Measurements from ENCODE around the gene NALCN.
"Not testable (repeated sequence)": the region's sequence is repeated elsewhere in the genome, so short reads cannot be mapped to it uniquely, and the experiment has no call there.

The NALCN gene

DNA sequence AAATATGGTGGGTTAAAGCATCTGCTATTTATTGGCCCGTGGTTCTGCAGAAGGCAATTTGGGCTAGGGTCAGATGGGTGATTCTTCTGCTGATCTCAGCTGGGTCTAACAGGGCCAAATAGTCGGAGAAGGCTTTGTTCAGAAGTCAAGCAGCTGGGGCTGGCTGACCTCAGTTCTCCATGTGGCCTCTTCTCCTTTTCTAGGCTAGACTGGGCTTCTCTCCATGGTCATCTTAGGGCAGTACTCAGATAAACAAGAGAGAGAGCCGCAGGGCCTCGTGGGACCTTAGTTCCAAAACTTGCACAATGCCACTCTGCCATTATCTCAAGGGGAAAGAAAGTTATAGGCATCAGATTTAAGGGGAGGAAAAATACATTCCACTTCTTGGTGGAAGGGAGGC is 89.6 kb downstream of the NALCN start:
- ChIA-PET CTCF (no interaction called here), POLR2A (no interaction called here)
- DNase-seq (ENCODE audit: extremely low spot score), result no peak
- no peak for TF ChIP-seq CTBP1 (IDR thresholded peaks at IDR 0.05; ENCODE audit: borderline replicate concordance)
- TF ChIP-seq HDGF (IDR thresholded peaks at IDR 0.05; ENCODE audit: borderline replicate concordance), result no peak
- TF ChIP-seq FOXA1 (IDR thresholded peaks at IDR 0.05), result no peak
- TF ChIP-seq FOXM1 (IDR thresholded peaks at IDR 0.05; ENCODE audit: borderline replicate concordance), result no peak
- no peak for TF ChIP-seq BHLHE40 (IDR thresholded peaks at IDR 0.05; ENCODE audit: borderline replicate concordance)
- TF ChIP-seq ELF4 (IDR thresholded peaks at IDR 0.05), result no peak
- TF ChIP-seq L3MBTL2 (conservative IDR thresholded peaks at IDR 0.05), result no peak
- no peak for TF ChIP-seq NFRKB (IDR thresholded peaks at IDR 0.05)
- TF ChIP-seq SUZ12 (IDR thresholded peaks at IDR 0.05), result no peak
- TF ChIP-seq FOXK2 (IDR thresholded peaks at IDR 0.05), result no peak
- no peak for TF ChIP-seq LEF1 (IDR thresholded peaks at IDR 0.05; ENCODE audit: borderline replicate concordance)
- no peak for TF ChIP-seq TARDBP (IDR thresholded peaks at IDR 0.05)
- no peak for TF ChIP-seq SP1 (IDR thresholded peaks at IDR 0.05)
- no peak for TF ChIP-seq ZNF384 (IDR thresholded peaks at IDR 0.05)
- TF ChIP-seq ARNT (IDR thresholded peaks at IDR 0.05), result no peak
- TF ChIP-seq, protein P1, sequence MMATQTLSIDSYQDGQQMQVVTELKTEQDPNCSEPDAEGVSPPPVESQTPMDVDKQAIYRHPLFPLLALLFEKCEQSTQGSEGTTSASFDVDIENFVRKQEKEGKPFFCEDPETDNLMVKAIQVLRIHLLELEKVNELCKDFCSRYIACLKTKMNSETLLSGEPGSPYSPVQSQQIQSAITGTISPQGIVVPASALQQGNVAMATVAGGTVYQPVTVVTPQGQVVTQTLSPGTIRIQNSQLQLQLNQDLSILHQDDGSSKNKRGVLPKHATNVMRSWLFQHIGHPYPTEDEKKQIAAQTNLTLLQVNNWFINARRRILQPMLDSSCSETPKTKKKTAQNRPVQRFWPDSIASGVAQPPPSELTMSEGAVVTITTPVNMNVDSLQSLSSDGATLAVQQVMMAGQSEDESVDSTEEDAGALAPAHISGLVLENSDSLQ (IDR thresholded peaks at IDR 0.05), result no peak

DNA sequence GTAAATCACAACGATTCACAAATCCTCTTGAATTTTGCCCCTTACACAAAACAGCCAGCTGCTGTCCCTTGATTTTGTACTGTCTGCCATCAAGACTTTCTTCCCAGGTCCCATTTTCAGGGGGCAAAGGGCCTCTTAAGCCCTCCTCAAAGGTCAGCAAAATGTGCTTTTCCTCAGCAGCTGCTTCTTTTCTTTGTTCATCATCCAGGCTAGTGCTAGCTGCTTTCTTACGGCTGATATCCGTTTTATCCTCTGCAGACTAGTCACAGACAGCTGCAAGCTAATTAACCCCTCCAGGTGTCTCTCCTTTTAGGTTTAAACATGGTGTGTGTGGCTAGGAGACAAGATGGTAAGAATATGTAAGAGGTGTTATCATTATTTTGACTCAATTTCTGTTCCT is 90.9 kb downstream of the NALCN start:
- ChIA-PET CTCF (no interaction called here), POLR2A (no interaction called here)
- TF ChIP-seq SP1 (IDR thresholded peaks at IDR 0.05) (no peak), SUZ12 (IDR thresholded peaks at IDR 0.05) (no peak), NFRKB (IDR thresholded peaks at IDR 0.05) (no peak), ELF4 (IDR thresholded peaks at IDR 0.05) (no peak)
- no peak for DNase-seq (ENCODE audit: extremely low spot score)

DNA sequence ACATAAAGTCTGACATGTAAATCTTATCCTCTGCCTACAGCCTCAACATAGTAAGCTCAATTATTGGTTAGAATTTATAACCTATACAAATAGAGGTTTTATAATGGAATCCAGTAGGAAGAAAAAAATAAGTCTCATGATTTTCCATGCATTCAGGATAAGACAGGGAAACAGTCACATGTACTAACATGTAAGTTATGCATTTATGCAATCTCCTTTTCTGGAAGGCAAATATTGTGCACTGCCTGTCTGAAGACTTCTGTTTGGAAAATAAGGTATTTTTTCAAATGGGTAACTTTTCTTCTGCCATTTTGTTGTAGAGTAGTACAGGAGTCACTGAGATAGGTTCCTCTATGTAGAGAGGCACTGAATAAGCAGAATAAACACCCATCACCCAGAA is 92.7 kb downstream of the NALCN start:
- ChIA-PET POLR2A (no interaction called here), CTCF (no interaction called here)
- TF ChIP-seq BHLHE40 (IDR thresholded peaks at IDR 0.05; ENCODE audit: borderline replicate concordance), result no peak
- TF ChIP-seq TARDBP (IDR thresholded peaks at IDR 0.05), result no peak
- no peak for TF ChIP-seq ZNF384 (IDR thresholded peaks at IDR 0.05)
- no peak for TF ChIP-seq SP1 (IDR thresholded peaks at IDR 0.05)
- TF ChIP-seq L3MBTL2 (conservative IDR thresholded peaks at IDR 0.05), result no peak
- no peak for TF ChIP-seq HDGF (IDR thresholded peaks at IDR 0.05; ENCODE audit: borderline replicate concordance)
- no peak for TF ChIP-seq SUZ12 (IDR thresholded peaks at IDR 0.05)
- TF ChIP-seq FOXM1 (IDR thresholded peaks at IDR 0.05; ENCODE audit: borderline replicate concordance), result no peak
- no peak for TF ChIP-seq CTBP1 (IDR thresholded peaks at IDR 0.05; ENCODE audit: borderline replicate concordance)
- TF ChIP-seq FOXK2 (IDR thresholded peaks at IDR 0.05), result no peak
- no peak for TF ChIP-seq NFRKB (IDR thresholded peaks at IDR 0.05)
- TF ChIP-seq, protein P1 (IDR thresholded peaks at IDR 0.05), result no peak
- TF ChIP-seq FOXA1 (IDR thresholded peaks at IDR 0.05), result no peak
- no peak for TF ChIP-seq ARNT (IDR thresholded peaks at IDR 0.05)
- TF ChIP-seq ELF4 (IDR thresholded peaks at IDR 0.05), result no peak

DNA sequence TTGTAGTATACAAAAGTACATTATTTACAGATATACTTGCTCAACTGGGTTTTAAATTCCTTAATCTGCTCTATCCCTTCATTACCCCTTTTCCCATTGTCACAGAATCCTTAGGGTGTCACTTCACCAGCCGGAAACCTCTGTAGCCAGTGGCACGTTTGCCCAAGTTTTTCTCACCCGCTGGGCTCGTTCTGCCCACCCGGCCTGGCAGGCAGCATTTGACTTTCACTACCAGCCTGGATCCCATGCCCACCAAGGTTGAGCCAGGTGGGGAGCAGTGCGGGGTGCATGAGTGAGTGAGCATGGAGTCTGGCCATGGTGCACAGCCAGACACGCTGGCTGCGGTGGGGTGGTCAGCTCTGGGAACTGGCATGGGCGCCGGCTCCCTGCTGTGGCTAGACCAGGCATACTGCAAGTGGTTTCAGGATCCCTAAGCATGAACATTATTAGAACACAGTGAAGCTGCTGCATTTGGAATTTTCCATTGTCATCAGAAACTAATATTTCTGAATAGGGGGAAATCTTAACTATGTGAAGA is 98.3 kb downstream of the NALCN start:
- ChIA-PET CTCF (no interaction called here), POLR2A (no interaction called here)
- TF ChIP-seq FOXM1 (IDR thresholded peaks at IDR 0.05; ENCODE audit: borderline replicate concordance) (no peak), TARDBP (IDR thresholded peaks at IDR 0.05) (no peak)
- DNase-seq (ENCODE audit: extremely low spot score), result no peak

More for the DNA sequence above, 92.7 kb downstream of the NALCN start:
- no peak for DNase-seq (ENCODE audit: extremely low spot score)

DNA sequence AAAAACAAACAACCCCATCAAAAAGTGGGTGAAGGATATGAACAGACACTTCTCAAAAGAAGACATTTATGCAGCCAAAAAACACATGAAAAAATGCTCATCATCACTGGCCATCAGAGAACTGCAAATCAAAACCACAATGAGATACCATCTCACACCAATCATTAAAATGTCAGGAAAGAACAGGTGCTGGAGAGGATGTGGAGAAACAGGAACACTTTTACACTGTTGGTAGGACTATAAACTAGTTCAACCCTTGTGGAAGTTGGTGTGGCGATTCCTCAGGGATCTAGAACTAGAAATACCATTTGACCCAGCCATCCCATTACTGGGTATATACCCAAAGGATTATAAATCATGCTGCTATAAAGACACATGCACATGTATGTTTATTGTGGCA is 102.8 kb downstream of the NALCN start:
- POLR2A ChIA-PET; DNase-seq (ENCODE audit: extremely low spot score); CTCF ChIA-PET: not testable (repeated sequence)

DNA sequence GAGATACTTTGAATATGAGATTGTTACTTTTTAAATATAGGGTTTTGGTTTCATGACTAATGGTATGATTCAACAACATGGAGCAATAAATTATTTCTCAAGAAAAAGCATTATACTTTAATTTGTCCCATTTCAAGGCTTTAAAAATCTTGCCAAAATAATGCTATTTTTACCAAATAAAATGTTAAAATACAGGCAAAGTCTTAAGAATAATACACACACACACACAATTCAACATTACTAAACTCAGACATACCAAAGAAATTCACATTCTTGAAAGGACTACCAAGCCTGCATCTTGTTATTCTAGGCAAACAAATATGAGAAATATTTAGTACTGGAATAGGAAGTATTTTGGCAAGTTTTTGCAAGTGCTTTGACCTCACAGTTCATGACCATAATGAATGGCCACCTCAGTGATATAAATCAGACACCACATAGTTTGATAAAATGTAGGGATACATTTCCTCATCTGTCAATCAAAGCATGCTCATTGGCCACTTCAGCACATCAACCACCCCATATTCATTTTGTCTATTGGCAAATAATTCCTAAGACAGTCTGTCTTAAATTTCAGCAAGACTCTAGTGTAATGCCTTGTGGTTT is 107.2 kb downstream of the NALCN start:
- CTCF ChIA-PET, result no interaction called here
- POLR2A ChIA-PET, result no interaction called here
- TF ChIP-seq SUZ12 (IDR thresholded peaks at IDR 0.05), result no peak
- no peak for TF ChIP-seq TARDBP (IDR thresholded peaks at IDR 0.05)
- no peak for TF ChIP-seq ZNF384 (IDR thresholded peaks at IDR 0.05)
- TF ChIP-seq NFRKB (IDR thresholded peaks at IDR 0.05), result no peak
- no peak for TF ChIP-seq HDGF (IDR thresholded peaks at IDR 0.05; ENCODE audit: borderline replicate concordance)
- TF ChIP-seq ELF4 (IDR thresholded peaks at IDR 0.05), result no peak
- TF ChIP-seq FOXA1 (IDR thresholded peaks at IDR 0.05), result no peak
- TF ChIP-seq L3MBTL2 (conservative IDR thresholded peaks at IDR 0.05), result no peak
- DNase-seq (ENCODE audit: extremely low spot score), result no peak

DNA sequence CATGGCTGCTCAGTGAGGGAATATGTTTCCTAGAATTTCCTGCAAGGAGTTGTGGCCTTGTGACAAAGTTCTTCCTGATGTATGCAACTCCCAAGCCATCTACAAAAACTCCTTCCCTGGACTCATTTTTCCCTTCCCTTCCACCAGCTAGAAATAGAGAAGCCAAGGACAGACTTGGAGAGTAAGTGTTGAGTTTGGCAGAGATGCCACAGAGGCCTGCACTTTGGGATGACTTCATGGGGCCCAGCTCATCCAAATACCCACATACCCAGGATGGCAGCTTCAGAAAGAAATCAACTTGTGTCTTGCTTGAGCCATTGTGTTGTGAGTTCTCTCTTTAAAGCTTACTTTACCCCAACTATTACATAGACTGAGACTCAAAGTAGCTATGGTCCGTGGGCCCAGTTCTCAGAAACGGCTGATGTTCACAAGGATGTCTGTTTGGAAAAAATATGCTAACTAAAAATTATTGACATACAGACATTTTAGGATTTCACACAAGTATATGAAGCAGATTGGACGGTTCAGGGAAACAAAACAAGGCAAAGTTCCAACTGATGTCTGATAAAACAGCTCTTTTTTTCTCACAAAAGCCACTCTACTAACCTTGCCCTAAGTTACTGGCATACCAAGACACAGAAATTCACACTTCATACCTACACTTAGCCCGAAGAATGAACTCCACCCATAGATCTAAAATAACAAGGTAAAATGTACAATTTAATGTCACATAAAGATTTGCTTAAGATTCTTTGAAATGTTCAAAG is 107.9 kb downstream of the NALCN start:
- ChIA-PET CTCF (no interaction called here), POLR2A (no interaction called here)
- DNase-seq (ENCODE audit: extremely low spot score), result no peak
- TF ChIP-seq BHLHE40 (IDR thresholded peaks at IDR 0.05; ENCODE audit: borderline replicate concordance), result no peak
- no peak for TF ChIP-seq ELF4 (IDR thresholded peaks at IDR 0.05)
- no peak for TF ChIP-seq TARDBP (IDR thresholded peaks at IDR 0.05)
- TF ChIP-seq ZNF384 (IDR thresholded peaks at IDR 0.05), result no peak
- TF ChIP-seq, protein P1 (IDR thresholded peaks at IDR 0.05), result no peak
- no peak for TF ChIP-seq CTBP1 (IDR thresholded peaks at IDR 0.05; ENCODE audit: borderline replicate concordance)
- TF ChIP-seq HDGF (IDR thresholded peaks at IDR 0.05; ENCODE audit: borderline replicate concordance), result no peak
- no peak for TF ChIP-seq ARNT (IDR thresholded peaks at IDR 0.05)
- no peak for TF ChIP-seq FOXA1 (IDR thresholded peaks at IDR 0.05)
- TF ChIP-seq L3MBTL2 (conservative IDR thresholded peaks at IDR 0.05), result no peak
- no peak for TF ChIP-seq FOXK2 (IDR thresholded peaks at IDR 0.05)
- TF ChIP-seq FOXM1 (IDR thresholded peaks at IDR 0.05; ENCODE audit: borderline replicate concordance), result no peak
- no peak for TF ChIP-seq LEF1 (IDR thresholded peaks at IDR 0.05; ENCODE audit: borderline replicate concordance)
- no peak for TF ChIP-seq SUZ12 (IDR thresholded peaks at IDR 0.05)
- no peak for TF ChIP-seq SP1 (IDR thresholded peaks at IDR 0.05)
- TF ChIP-seq NFRKB (IDR thresholded peaks at IDR 0.05), result no peak

Data from HEK293T (cell line).